ENCODE data around the gene PAK1. TPM values are rescaled to one million over a fixed set of nuclear protein-coding genes. Genes with fewer than 3 reads are reported as not detected.

PAK1 gene
- total RNA-seq, 1 donor from 2014 or later = 127 TPM

DNA sequence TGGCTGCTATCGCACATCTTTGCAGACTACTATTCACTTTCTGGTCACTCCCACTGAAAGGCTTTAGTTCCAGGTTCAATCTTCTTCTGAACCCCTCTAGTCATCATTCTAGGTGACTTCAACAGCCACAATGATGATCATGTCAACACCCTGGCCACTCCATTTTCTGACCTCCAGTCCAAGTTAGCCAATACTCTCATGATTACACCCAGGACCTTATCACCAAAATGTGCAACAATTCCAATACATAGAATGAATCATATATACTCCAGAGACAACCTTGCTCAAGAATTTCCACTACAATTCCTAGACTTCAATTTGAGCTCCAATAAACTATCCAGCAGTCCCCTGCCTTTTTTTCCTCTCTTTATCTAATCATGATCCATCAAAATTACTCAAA is 70.7 kb downstream of the PAK1 start:
- TF ChIP-seq, protein P1, sequence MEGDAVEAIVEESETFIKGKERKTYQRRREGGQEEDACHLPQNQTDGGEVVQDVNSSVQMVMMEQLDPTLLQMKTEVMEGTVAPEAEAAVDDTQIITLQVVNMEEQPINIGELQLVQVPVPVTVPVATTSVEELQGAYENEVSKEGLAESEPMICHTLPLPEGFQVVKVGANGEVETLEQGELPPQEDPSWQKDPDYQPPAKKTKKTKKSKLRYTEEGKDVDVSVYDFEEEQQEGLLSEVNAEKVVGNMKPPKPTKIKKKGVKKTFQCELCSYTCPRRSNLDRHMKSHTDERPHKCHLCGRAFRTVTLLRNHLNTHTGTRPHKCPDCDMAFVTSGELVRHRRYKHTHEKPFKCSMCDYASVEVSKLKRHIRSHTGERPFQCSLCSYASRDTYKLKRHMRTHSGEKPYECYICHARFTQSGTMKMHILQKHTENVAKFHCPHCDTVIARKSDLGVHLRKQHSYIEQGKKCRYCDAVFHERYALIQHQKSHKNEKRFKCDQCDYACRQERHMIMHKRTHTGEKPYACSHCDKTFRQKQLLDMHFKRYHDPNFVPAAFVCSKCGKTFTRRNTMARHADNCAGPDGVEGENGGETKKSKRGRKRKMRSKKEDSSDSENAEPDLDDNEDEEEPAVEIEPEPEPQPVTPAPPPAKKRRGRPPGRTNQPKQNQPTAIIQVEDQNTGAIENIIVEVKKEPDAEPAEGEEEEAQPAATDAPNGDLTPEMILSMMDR (IDR thresholded peaks at IDR 0.05; ENCODE audit: unreplicated experiment) = no peak
- Mint-ChIP-seq H3K9me3 (ENCODE audit: low read depth) (no peaks in the 10 kb centered on the region), H3K36me3 (ENCODE audit: insufficient read depth) (peaks cover 6% of the 10 kb centered on the region), H3K4me3 (ENCODE audit: low read depth) (no peak overlapping the region), H3K4me1 (ENCODE audit: low read depth) (peaks cover 22% of the 10 kb centered on the region), H3K27ac (peak overlapping the region; percentile 12), H3K27me3 (no peaks in the 10 kb centered on the region)
- DNase-seq (ENCODE audit: low spot score, unreplicated experiment) = no peak

GRCh38 chr11:77402218-77402556 is 71.7 kb downstream of the PAK1 start:
- H3K4me1 Mint-ChIP-seq (ENCODE audit: low read depth) = peaks cover 20% of the 10 kb centered on the region
- no peak overlapping the region for H3K4me3 Mint-ChIP-seq (ENCODE audit: low read depth)
- no peaks in the 10 kb centered on the region for H3K27me3 Mint-ChIP-seq
- H3K9me3 Mint-ChIP-seq (ENCODE audit: low read depth) = no peaks in the 10 kb centered on the region
- H3K27ac Mint-ChIP-seq = no peak overlapping the region
- H3K36me3 Mint-ChIP-seq (ENCODE audit: insufficient read depth) = peaks cover 6% of the 10 kb centered on the region
- TF ChIP-seq, protein P1 (IDR thresholded peaks at IDR 0.05; ENCODE audit: unreplicated experiment) = no peak
- no peak for DNase-seq (ENCODE audit: low spot score, unreplicated experiment)

GRCh38 chr11:77401486-77402217 is 72.2 kb downstream of the PAK1 start:
- H3K27me3 Mint-ChIP-seq = no peaks in the 10 kb centered on the region
- H3K4me1 Mint-ChIP-seq (ENCODE audit: low read depth) = peaks cover 20% of the 10 kb centered on the region
- no peak for DNase-seq (ENCODE audit: low spot score, unreplicated experiment)
- H3K4me3 Mint-ChIP-seq (ENCODE audit: low read depth) = no peak overlapping the region
- H3K9me3 Mint-ChIP-seq (ENCODE audit: low read depth) = no peaks in the 10 kb centered on the region
- peak overlapping the region; percentile 0 for H3K27ac Mint-ChIP-seq
- TF ChIP-seq, protein P1 (IDR thresholded peaks at IDR 0.05; ENCODE audit: unreplicated experiment) = no peak
- peaks cover 6% of the 10 kb centered on the region for H3K36me3 Mint-ChIP-seq (ENCODE audit: insufficient read depth)

DNA sequence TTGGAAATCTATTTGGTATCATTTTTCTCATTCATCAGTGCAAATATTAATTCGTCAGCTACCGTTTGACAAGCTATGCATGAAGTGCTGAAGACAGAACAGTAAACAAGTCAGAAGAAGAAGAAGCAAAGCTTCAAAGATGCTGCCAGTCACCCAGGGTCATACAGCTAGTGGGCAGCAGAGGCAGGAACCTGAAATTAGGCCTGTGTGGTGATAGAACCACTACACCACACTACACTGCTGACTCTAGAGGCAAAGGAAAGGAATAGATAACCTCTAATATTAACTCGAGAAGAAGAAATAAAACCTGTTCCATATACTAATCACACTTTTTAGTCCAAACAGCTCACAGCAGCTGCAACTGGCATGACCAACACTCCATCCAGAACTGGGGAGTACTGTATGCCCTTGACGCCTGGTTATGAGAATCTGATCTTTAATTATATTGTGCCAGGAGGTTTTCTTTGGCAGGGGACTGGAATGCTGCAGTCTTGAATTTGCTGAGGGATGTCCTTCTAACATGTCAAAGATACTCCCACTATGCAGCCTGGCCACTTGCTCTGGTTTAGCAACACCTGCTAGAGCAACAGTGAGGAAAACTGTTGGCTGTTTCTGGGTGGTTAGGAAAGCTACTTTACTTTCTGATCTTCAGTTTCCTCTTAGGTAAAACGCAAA is 73.0 kb downstream of the PAK1 start:
- no peak for DNase-seq (ENCODE audit: low spot score, unreplicated experiment)
- TF ChIP-seq, protein P1 (IDR thresholded peaks at IDR 0.05; ENCODE audit: unreplicated experiment) = no peak
- H3K4me3 Mint-ChIP-seq (ENCODE audit: low read depth) = no peak overlapping the region
- H3K36me3 Mint-ChIP-seq (ENCODE audit: insufficient read depth) = peaks cover 6% of the 10 kb centered on the region
- no peaks in the 10 kb centered on the region for H3K9me3 Mint-ChIP-seq (ENCODE audit: low read depth)
- H3K27me3 Mint-ChIP-seq = no peaks in the 10 kb centered on the region
- H3K4me1 Mint-ChIP-seq (ENCODE audit: low read depth) = peaks cover 20% of the 10 kb centered on the region
- H3K27ac Mint-ChIP-seq = no peak overlapping the region

DNA sequence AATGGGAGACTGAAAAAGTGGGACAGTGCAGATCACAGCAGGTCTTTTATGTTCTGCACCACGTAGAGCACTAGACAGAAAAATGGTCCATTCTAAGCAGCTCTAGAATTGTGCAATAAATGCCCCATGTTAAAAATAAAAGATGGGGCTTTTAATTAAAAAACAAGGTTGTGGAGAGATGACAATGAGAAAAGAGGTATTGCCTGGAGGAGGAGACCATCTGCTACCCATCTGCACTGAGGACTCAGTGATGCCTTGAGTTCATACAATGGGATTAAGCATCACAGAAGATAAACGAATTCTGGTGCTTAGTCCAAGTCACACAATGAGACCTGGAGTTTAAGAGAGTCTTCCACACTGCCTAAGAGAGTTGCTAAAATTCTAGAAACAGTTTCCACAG is 73.6 kb downstream of the PAK1 start:
- no peak for DNase-seq (ENCODE audit: low spot score, unreplicated experiment)
- no peak overlapping the region for H3K4me3 Mint-ChIP-seq (ENCODE audit: low read depth)
- no peaks in the 10 kb centered on the region for H3K27me3 Mint-ChIP-seq
- TF ChIP-seq, protein P1 (IDR thresholded peaks at IDR 0.05; ENCODE audit: unreplicated experiment) = no peak
- peaks cover 6% of the 10 kb centered on the region for H3K36me3 Mint-ChIP-seq (ENCODE audit: insufficient read depth)
- H3K27ac Mint-ChIP-seq = no peak overlapping the region
- peaks cover 20% of the 10 kb centered on the region for H3K4me1 Mint-ChIP-seq (ENCODE audit: low read depth)
- H3K9me3 Mint-ChIP-seq (ENCODE audit: low read depth) = no peaks in the 10 kb centered on the region
